Stimulated activated CD4-positive, alpha-beta T cell treated with anti-CD3 and anti-CD28 coated beads, Interleukin-2, amount 100 ng/mL, for 4 hours (primary cell): Measurements from ENCODE around the gene TRMT61A.

ENCODE experiments used
- DNase-seq: peaks from one replicate; pipeline ENCODE4 v3.0.0-alpha.2; 2020; ENCODE audit warnings: low read depth

Gene TRMT61A

GRCh38 chr14:103535081-103535890 is 6.3 kb downstream of the TRMT61A start:
- no peak for DNase-seq

GRCh38 chr14:103535891-103536565 is 7.0 kb downstream of the TRMT61A start:
- no peak for DNase-seq

- no peak for DNase-seq
Observed at GRCh38 chr14:103536693-103537092, 7.7 kb downstream of the TRMT61A start.

DNA sequence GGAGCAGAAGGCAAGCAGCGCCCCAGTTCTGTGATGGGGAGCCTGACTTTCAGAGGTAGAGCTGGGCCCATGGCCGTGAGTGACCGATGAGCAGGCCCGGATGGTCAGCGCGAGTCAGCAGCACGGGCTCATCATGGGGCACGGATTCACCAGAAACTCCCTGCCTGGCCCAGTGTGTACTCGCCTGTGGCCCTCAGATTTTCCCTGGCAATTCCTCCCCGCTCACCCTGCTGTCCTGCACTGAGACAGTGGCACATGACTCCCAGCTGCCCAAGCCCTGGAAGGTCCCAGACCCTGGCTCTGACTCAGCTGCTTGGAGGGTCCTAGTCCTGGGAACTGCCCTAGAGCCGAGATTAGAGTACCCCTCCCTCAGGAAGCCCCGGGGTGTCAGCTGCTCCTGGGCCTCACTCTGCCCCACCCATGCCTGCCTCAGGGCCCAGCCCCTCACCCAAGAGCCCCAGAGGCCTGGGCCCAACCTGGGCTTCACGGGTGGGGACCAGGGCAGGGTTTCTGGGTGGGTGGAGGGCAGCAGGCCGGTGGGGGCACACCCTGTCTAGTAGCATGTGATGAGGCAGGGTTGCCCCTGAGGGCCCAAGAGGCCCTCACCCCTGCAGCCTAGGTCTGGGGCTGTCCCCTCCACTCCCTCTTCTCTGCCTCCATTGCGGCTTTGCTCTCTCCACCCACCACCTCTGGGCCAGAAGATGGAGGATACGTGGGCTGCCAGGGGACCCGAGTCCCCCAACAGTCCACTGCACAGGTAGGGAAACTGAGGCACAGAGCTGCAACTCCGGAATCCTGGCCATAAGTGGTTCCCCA is 8.4 kb downstream of the TRMT61A start:
- DNase-seq: no peak

DNA sequence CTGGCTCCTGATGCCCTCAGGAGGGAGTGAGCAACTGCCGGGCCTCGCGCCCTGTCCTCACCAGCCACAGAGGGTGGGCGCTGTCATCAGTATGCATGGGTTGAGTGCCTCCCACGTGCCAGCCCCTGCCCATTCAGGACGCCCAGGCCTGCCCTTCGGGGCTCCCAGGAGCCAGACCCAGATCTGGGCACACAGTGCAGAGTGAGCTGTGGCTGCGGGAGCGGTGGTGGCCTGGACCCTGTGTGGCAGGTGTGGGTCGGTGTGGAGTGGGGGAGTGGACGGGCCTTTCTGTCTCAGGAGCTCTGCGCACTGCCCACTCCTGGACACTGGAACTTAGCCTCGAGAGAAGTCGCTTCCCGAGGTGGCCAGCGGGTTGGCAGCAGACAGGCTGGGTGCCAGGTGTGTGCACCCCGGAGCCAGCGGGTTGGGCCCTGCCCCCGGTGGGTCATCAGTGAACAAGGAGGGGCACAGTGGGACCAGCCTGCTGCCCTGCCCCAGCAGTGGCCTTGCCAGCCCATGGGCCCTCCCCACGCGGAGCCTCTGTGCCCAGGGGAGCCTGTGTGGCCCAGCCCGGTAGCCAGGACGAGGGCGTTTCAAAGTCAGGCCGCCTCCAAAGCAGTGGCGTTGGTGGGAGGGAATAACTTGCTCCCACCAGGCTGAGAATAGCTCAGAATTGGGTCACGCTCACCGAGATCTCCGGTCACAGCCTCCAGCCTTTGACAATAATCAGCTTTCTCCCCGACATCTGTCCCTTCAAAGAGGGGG is 9.5 kb downstream of the TRMT61A start:
- no peak for DNase-seq

DNA sequence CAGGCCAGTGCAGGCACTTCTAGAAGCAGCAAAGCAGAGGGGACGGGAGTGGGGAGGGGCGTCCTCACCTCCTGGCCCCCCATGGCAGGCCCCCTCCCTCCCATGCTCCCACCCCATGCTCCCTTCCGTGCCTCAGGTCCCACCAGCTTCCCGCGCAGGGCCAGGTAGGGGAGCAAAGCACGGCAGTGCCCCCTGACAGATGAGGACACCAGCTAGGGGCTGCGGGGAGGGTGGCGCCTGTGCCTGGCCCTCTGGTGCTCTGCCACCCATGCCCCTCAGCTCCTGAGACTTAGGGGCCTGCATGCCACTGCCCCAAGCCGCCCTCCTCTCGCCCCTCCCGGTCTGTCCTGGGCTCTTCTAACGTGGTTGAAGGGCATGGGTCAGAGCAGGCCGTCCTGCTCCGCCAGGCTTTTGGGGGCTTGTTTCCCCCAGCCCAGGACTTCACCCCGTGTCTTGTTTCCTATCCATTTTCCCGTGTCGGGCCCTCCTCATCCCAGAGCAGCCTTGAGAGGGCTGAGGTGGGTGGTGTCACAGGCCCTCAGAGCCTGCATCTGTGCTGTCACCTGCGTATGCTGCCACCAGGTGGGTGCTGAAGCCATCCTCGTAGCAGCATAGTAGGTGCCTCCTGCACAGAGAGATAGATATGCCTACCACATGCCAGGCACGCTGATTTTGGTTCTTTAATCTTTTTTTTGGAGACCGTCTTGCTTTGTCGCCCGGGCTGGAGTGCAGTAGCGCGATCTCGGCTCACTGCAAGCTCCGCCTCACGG is 10.2 kb downstream of the TRMT61A start:
- DNase-seq: no peak

GRCh38 chr14:103540821-103541708 is 12.1 kb downstream of the TRMT61A start:
- no peak for DNase-seq

DNA sequence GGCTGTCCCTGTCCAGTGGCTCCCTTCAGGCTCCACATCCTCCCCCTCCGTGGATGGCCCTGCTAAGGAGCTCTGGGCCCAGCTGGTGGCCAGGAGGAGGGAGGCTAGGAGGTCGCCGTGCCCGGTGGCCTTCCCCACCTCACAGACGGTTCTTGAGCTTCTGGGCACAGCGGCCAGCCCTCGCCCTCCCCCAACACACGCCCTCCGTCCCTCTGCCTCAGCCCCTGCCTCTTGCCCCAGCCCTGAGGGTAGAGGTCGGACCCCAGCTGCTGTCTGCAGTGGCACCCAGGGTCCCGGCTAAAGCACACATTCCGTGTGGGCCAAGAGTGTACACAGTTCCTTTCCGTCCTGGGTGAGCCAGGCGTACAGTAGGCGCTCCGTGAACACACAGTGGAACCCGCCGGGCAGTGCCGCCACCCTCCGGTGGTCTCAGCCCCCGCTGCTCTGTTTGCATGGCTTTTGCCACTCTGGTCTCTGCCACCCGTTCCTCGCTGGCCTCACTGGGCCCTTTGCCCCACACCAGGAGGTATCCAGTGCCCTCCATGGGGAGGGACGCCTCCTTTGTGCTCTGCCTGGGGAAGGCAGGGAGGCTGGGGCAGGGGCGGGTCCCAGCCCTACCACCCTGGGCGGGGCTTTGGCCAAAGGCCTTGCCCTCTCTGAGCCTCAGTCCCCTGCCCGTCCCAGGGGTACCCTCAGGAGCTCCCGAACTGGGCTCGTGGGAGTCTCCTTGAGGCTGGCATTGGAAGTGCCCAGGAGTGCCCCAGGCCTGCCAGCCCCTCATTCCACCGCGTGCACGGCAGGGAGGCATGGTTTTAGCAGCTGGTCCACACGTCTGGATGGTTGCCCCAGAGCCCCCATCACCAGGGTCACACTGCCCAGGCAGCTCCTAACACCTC is 13.0 kb downstream of the TRMT61A start:
- DNase-seq: no peak

DNA sequence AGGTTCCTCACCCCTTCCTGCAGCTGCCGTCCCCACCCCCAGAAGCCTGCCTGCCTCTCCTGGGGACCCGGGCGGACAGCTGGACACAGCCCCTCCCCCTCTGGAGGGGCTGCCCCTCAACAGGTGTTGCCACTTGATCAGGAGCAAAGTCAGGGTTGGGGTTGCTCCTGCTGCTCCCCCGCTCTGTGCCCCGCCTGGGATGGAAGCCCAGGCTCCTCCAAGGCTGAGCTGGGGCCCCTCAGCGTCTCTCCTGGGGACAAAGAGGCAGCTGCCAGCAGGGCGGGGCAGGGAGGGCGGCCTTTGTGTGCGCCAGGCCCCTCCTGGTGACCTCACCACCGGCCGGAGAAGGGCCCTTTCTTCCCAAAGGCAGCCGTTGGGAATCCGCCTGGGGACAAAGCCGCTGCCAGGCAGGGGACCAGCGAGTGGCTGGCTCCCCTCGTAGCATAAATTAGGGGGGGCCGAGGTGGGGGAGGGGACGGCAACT is 13.7 kb downstream of the TRMT61A start:
- no peak for DNase-seq

DNA sequence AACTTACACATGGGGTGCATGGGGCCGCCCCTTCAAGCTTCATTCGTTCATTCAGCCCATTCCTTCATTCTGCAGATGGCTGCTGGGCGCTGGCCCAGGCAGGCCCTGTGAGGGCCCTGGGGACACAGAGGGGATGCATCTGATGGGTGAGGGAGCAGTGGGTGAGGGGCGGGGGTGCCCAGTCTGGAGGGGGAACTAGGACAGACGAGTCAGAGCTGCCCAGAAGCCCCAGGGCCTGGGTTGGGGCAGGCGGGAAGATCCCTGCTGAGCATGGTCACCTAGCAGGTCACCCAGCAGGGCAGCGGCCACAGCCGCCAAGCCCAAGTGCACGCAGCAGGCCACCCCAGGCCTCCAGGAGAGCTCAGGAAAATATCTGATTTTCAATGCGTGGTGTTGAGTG is 14.1 kb downstream of the TRMT61A start:
- no peak for DNase-seq

DNA sequence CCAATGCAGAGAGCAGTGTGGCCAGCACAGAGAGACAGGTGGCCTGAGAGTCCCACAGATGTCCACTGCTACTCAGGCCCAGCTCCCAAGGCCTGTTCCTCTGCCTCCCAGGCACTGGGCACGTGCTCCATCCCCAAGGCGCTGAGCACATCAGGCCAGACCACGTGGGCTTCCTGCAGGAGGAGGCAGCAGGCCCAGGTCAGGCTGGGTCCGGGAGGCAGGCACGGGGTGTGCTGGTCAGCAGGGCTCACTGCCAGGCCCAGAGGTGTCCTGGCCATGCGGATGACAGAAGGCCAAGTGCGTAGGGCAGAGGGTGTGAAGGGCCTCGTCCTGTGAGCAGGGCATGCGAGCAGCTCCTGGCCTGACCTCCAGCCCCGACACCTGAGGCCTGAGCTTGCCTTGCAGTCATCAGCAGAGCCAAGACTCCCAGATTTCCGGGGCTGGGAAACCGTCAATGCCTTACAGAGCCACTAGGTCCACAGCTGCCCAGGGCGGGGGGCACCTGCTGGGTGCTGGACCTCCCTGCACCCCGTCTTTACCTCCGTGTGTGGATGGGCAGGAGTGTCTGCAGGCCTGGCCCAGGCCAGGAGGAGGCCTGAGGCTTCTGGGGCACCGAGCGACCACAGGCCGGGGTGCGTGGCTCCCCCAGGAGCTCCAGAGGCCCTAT is 14.9 kb downstream of the TRMT61A start:
- DNase-seq: no peak

DNA sequence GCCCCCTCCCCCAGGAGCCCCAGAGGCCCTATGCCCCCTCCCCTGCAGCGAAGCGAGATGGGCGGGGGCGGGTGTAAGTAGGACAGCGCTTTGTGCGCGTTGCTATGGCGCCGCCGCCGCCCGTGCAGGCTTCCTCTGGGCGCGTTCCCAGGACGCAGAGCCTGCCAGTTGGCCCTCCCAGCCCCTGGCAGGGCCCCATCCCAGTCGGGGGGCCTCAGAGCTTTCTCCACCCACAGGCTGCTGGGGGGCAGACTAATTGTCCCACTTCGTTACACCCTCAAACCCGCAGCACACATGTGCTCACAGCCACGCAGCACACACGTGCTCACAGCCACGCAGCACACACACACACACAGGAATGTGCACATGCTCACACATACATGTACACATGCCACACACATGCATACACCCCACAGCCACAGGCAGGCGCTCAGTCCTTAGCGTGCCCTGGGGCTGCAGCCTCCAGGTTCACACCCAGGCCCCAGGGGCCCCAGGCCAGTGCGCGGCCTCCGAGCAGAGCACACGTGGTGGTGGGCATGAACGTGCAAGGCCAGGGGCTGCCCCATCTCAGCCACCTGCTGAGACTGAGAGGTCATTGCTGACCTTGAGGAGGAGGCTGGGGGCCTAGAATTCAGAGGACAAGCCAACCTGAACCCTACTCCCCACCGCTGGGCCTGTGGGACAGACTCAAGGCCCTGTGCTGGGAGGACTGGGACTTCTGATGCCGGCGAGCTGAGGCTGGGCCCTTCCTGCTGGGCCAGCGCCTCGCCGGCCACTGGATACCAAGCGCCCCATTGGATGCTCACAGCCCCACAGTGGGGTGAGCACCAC is 15.6 kb downstream of the TRMT61A start:
- DNase-seq: no peak

- no peak for DNase-seq
Observed at GRCh38 chr14:103545219-103545914, 16.4 kb downstream of the TRMT61A start.

DNA sequence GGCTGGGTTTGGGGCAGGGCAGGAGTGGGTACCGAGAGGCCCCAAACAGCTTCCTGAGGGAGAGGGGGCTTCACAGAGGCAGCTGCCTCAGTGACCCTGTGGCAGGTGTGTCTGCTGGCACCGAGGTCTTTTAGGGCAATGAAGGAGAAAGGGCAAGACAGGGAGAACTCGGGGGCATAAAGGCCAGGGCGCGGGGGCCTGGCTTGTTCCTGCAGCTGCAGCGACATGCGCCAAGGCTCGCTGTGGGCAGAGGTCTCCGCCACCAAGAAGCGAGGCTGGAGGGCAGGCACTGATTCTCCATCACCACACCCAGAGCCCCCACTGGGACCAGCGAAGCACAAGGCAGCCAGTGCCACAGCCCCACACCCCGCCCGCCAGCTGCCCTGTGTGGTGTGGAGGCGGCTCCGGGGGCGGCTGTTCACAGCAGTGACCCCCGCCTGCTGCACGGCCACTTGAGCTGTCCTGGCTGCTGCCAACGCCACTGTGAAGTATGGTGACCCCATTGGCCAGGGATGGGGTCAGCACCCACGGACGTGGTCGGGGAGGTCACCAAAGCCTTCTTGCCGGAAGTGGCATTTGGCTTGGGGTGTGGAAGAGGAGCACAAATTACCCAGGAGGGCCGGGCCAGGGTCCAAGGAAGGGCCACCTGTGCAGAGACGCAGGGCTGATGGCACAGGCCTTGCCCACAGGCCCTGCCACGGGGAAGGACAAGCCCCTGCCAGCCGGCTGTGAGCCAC is 17.1 kb downstream of the TRMT61A start:
- no peak for DNase-seq

- DNase-seq: peak; percentile 56
Observed at GRCh38 chr14:103546652-103547454, 17.9 kb downstream of the TRMT61A start.
